ENCODE measurements around the gene PIK3C2B. TPM values are rescaled to one million over a fixed set of nuclear protein-coding genes. Genes with fewer than 3 reads are reported as not detected.

The PIK3C2B gene
- total and polyA plus RNA-seq, 2 of the 8 experiments (the other 6 are each of a cell fraction or from before 2014, with no cell fraction given) = 20.4 to 36.7 TPM

- 82% methylated on average over 2 of the region's 2 CpGs; no CpG with 5 or more reads in 1 of the 2 experiments for WGBS, 2 experiments (ENCODE audit: extremely low coverage in 1 of 2, insufficient coverage in 1 of 2, insufficient read length in 1 of 2, insufficient replicate concordance in 2 of 2, low coverage in 1 of 2, low lambda C conversion rate in 2 of 2, missing lambda C conversion rate in 1 of 2)
- H2AFZ ChIP-seq (ENCODE audit: low read length) = no peak overlapping the region
- H3K4ac ChIP-seq (replicated peaks; ENCODE audit: insufficient read length, low read depth, low read length) = no peak overlapping the region
- H3K27me3 ChIP-seq (replicated peaks in 1 of 4; ENCODE audit: control insufficient read depth in 3 of 4, extremely low read depth in 1 of 4, insufficient read depth in 3 of 4, low read length in 3 of 4) = no peaks in the 10 kb centered on the region; a peak in 1 of 7 replicates
- H3K79me1 ChIP-seq (ENCODE audit: low read depth, low read length) = peaks cover 3% of the 10 kb centered on the region; the same call in 1 of the 2 replicates
- no peak overlapping the region for H2BK12ac ChIP-seq (ENCODE audit: low read depth, low read length)
- DNase-seq (ENCODE audit: low read depth in 1 of 2, low spot score in 2 of 2) (no peak), FAIRE-seq (no peak)
- H2BK15ac ChIP-seq (ENCODE audit: low read length) = no peak overlapping the region
- no peak overlapping the region for H3K18ac ChIP-seq (ENCODE audit: extremely low read depth, low read length)
- no peak overlapping the region for H2AK5ac ChIP-seq (ENCODE audit: low read depth, low read length)
- no peak overlapping the region for H2BK20ac ChIP-seq (ENCODE audit: low read length)
- no peak overlapping the region for H3K14ac ChIP-seq (ENCODE audit: insufficient read length)
- H3K23me2 ChIP-seq (ENCODE audit: low read depth, low read length) = no peaks in the 10 kb centered on the region
- no peak overlapping the region for H4K8ac ChIP-seq (ENCODE audit: extremely low read depth, insufficient read depth, low read length)
- H3K4me3 ChIP-seq (ENCODE audit: extremely low read depth in 1 of 4, insufficient read depth in 2 of 4, low read depth in 3 of 4, low read length in 4 of 4) = no peak overlapping the region
- H3K4me1 ChIP-seq (replicated peaks in 1 of 4; ENCODE audit: control insufficient read depth in 3 of 4, insufficient read depth in 4 of 4, low read length in 3 of 4) = peaks cover 3 to 13% (median 9%) of the 10 kb centered on the region in 4 experiments
- H3K79me2 ChIP-seq (ENCODE audit: control insufficient read depth in 1 of 2, insufficient read depth in 2 of 2, low read length in 2 of 2) = peaks cover 0 to 14% of the 10 kb centered on the region in 2 experiments; a peak in 2 of 4 replicates
- no peak overlapping the region for H3K4me2 ChIP-seq (ENCODE audit: insufficient read depth in 1 of 2, low read depth in 2 of 2, low read length in 2 of 2)
- H2BK120ac ChIP-seq (replicated peaks; ENCODE audit: low read depth, low read length) = no peak overlapping the region
- no peak overlapping the region for H3K27ac ChIP-seq (ENCODE audit: low read depth, low read length)
- H2BK5ac ChIP-seq (ENCODE audit: low read depth, low read length) = no peak overlapping the region
- no peaks in the 10 kb centered on the region for H3K9me3 ChIP-seq (ENCODE audit: insufficient read depth in 2 of 2, low read depth in 1 of 2, low read length in 1 of 2)
- no peak overlapping the region for H3K56ac ChIP-seq (replicated peaks; ENCODE audit: insufficient read length, low read depth, low read length)
- no peak overlapping the region for H4K5ac ChIP-seq (ENCODE audit: insufficient read length, low read depth, low read length)
- no peak overlapping the region for H4K91ac ChIP-seq (replicated peaks; ENCODE audit: insufficient read length, low read length)
- POLR2A ChIA-PET (ENCODE audit: partially characterized antibody) = interaction anchor here (0.7 to 3.1 kb wide), 6 partner anchors 13 to 59 kb away, joined by 3 to 14 read pairs (median 6); partner anchors contain the start of gene PIK3C2B
- H3K23ac ChIP-seq (ENCODE audit: insufficient read length) = no peak overlapping the region
- no peak overlapping the region for H3K9ac ChIP-seq (replicated peaks in 1 of 4; ENCODE audit: extremely low read depth in 1 of 4, low read depth in 3 of 4, low read length in 3 of 4)
- CTCF ChIA-PET (ENCODE audit: partially characterized antibody) = interaction anchor here (1.0 to 49.0 kb wide), 9 partner anchors 9 to 318 kb away, joined by 3 to 2124 read pairs (median 3); partner anchors contain the start of gene PIK3C2B
- no peaks in the 10 kb centered on the region for H3K36me3 ChIP-seq (ENCODE audit: control insufficient read depth in 2 of 4, insufficient read depth in 4 of 4, low read length in 3 of 4)
- H4K20me1 ChIP-seq (replicated peaks in 1 of 2; ENCODE audit: control insufficient read depth in 1 of 2, insufficient read depth in 2 of 2, low read length in 2 of 2) = peaks cover 2 to 7% of the 10 kb centered on the region in 2 experiments
- TF ChIP-seq CEBPB (IDR thresholded peaks at IDR 0.05; ENCODE audit: low read depth, low read length) = no peak
- no peak for TF ChIP-seq GABPA (IDR thresholded peaks at IDR 0.05; ENCODE audit: borderline replicate concordance, insufficient read depth, low read length)
Measured at GRCh38 chr1:204478921-204479320, 15.7 kb downstream of the PIK3C2B start.
